SK-N-DZ (cell line): ENCODE data around the gene MSI2.
A peak's percentile ranks its signal among the peaks of the same experiment; 100 is the strongest.

Experiments used
- DNase-seq: peaks from one replicate; pipeline ENCODE4 v3.0.0-alpha.2; 2015; ENCODE audit warnings: low spot score

Gene MSI2

DNA sequence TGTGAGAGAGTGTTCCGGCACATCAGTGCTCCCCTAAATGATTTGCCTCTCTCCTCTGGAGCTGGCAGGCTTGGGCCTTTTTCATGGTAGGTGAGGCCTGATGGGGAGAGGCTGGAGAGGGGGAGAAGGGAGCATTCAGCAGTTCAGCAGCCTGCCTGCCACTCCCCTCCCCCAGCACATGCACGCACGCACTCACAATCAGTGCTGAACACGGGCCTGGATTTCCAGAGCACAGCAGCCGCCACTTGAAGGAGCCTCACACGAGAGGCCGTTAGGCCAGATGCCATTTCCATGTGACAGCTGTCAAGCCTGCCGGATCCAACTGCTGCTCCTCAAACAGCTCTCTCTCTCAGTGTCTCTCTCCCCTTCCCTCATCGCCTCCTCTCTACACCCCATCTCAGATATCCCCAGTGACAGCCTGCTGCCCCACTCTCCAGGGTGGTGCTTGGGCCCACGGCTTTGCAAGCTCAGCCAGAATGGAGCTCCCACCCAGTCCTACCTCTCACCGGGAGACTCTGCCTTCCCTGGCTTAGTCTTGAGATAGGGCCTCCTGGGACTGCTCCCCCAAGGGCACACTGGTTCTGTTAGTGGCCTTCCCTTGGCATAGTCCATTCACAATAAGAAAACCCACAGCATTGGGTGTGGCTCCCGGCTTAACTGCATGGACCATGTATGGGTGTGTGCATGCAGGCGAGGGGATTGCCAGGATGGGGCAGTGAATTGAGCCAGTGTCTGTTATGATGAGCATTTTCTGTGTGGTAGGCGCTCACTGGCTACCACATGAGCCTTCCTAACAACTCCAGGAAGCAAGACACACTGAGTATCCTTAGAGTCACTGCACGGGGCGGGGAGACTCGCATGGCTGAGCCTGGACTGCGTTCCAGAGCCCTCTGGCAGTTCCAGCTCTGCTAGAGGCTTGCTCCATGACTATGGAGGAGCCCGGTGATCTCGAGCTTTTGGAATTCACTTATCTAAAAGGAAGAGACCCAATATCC lies 262.6 kb downstream of the MSI2 start:
- DNase-seq: peak; percentile 92

DNA sequence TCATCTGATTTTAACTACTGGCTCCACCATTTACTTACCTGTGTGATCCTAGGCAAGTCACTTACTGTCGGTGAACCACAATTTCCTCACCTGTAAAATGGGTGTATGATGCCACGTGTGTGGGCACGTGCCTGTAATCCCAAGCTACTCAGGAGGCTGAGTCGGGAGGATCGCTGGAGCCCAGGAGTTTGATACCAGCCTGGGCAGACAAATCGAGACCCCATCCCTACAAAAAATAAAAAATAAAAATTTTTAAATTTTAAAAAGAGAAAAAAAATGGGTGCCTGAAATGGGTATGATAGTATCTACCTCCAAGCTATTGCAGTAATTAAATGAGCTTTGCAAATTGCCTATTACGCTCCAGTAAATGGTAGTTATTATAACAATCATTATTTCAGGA lies 263.5 kb downstream of the MSI2 start:
- no peak for DNase-seq

DNA sequence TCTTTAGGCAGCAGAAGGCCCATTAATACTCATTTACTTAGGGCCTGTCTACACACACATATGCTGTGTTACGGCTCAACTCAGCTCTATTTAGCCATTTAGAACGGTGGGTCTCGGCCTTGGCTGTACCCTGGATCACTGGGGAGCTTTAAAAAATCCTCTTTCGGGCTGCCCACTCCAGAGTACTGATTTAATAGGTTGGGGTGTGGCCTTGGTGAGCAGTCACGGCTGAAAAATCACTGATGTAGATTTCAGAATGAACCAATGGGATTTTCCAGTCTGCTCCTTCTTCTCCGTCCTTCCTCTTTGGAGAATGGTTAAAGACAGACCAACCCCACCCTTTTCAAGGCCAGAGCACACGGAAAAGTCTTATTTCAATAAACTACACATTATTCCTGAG lies 265.3 kb downstream of the MSI2 start:
- DNase-seq: no peak

DNA sequence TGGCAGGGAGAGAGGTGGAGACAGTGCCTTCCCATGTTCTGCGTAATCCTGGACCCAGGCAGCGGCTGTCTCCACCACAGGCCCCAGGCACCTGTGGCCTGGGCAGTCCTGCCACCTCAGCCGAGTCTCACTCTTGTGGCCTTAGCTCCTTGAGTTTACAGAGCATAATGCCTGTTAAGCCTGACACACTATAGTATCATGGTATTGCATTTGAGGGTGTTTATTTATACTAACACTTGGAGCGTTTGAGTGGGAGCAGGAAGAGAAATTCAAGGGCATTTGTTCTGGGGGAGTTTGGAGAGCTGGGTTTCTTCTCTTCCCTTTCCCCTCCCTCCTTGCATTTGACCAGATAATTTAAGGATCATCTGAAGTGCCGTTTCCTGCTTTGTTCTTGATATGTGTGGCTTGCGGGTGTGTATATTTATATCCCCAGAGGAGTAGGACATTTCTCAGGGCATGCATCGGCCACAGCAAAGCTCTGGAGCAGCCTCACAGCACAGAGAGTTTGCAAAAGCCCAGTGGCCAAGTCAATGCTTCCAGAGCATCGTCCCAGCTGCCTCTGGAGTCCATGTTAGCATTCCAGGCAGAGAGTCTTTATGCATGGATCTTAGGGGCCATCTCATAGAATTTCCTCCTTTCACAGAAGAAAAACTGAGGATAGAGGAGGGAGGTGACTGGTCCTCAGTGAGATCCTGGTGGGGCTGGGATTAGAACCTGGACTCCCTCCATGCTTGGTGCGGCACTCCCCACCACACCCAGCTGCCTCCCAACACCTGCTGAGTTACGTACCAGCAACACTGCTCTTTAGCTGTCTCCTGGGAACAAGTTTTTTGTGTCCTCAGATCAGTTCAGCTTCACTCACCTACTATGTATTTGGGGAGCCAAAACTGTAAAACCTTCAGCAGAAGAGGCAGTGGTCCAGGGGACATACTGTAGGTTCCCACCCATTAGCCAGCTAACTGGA lies 266.0 kb downstream of the MSI2 start:
- no peak for DNase-seq

DNA sequence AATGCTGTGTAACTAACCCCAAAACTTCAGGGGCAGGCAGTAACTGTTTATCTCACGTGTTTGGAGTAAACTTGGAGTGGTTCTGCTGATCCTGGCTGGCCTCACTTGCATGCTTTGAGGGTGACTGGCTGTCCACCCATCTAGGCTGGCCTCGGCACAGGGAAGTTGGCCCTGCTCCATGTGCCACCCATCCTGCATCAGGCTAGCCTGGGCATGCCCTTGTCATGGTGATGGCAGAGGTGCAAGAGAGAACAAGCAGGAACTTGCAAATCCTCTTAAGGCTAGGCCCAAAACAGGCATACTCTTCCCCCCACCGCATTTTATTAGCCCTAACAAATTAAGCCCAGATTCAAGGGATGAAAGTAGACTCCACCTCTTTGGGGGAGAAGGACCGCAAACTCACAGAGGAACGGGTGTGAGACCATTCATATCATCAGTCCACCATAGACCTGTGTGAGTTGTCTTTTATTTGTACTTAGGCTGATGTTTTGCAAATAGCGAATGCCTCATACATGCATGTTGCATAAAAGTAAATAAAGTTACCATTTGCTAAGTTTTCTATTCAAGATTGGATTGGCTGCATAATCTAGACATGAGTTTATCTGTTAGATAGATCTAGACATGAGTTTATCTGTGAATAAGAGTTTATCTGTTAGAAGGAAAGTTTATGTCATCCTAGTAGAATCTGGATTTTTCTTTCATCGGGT lies 267.8 kb downstream of the MSI2 start:
- DNase-seq: no peak

DNA sequence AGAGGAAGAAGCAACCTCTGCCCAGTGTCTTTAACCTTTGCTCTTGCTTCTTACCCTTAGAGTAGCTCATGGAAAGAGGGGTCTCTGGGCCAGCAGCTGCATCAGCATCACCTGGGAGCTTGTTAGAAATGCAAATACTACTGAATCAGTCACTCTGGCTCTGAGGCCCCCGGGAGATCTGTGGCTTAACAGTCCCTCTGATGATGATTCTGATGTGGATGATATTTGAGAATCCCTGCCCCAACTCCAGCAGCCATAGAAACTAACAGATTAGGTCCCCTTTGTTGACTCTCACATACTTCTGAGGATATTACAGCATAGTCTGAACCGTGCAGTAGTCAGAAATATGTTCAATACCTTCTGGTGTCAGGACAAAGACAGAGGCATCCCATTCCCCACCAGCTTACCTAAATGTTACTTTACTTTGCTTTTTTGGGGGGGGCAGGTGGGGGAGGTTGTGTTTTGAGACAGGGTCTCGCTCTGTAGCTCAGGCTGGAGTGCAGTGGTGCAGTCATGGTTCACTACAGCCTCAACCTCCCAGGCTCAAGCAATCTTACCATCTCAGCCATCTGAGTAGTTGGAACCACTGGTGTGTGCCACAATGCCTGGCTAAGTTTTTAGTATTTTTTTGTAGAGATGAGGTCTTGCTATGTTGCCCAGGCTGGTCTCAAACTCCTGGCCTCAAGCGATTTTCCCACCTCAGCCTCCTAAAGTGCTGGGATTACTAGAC lies 268.7 kb downstream of the MSI2 start:
- DNase-seq: no peak

DNA sequence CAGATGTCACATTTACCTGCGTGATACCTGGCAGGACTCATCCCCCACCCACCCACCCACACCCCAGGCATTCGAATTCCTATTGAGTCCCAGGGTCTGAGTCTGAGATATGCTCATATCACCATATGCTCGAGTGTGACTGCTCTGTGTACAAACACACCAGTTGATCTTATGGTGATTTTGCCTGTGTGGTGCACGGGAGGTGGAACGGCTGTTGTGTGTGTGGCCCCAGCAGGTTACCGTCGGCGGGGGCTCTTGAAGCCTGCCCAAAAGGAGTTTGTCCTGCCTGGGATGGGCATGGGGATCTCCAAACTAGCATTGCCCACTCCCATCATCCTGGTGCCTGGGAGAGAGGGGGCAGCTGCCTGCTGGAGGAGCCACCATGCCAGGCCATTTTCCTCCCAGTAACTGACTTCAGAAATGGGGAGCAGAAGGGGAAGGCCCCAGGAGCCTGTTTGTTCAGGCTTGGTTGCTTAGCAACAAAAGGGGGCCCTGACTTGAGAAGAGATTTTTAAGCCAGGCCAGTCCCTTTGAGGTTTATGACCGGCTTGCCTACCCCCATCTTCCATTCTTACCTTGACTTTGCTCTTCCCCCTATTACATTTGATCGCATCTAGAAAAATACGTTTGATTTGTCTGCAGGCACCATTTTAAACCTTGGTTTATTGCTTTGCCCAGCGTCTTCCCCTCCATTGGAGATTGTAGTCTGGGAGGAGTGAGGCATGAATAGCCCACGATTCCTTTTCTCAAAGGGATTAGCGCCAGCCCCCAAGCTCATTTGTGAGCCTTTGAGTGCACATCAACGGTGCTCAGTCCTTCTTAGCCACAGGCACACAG lies 271.1 kb downstream of the MSI2 start:
- DNase-seq: no peak

DNA sequence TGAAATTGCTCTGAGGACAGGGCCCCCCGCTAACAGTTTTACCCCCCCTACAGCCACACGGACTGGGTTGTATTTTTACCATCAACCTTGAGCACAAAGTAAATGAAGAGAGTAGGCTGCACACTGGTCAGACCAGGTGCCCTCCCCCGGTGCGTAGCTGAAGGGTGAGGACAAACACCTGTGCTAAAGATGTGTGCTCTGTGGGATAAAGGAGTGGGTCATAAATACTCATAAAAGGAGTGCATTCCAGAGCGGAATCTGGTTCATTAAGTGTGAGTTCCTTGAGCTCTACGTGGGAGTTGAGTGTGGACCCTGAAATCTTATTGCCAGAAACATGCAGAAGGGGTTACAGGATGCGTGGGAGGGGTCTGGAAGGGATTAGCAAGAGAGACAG lies 271.7 kb downstream of the MSI2 start:
- no peak for DNase-seq

DNA sequence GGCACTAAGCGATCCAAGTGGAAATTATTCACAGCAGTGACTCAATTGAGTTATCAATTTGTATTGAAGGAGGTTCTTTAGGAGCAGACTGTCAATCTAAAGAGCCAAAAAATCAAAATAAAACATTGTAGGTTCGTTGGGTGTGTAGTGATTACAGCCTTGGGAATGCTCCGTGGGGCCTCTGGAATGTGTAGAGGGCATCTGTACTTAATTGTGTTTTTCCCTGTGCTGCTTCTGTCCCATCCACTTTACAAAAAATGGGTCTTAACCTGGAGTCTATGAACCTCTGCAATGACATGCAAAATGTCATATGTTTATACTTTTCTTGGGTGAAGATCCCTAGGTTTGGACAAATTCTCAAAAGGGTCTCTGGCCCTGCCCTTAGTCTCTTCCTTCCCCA lies 273.7 kb downstream of the MSI2 start:
- DNase-seq: no peak

DNA sequence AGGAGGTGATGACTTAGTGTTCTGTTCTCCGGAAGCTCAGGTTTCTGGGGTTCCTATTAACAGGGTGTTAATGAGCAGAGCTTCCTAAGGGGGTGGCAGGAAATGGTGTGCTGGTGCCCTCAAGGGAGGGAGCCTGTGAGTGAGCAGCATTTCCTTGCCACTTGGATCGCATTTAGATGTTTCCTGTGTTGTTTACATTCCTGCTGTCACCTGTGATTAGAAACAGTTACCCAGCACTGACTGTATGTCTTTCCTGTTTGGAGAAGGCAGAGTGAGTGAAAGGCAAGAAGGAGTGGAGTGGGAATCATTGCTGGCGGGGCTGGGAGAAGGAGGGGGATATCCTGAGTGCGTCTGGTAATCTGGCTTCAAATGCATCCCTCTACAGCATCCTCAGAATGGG lies 274.2 kb downstream of the MSI2 start:
- DNase-seq: no peak

DNA sequence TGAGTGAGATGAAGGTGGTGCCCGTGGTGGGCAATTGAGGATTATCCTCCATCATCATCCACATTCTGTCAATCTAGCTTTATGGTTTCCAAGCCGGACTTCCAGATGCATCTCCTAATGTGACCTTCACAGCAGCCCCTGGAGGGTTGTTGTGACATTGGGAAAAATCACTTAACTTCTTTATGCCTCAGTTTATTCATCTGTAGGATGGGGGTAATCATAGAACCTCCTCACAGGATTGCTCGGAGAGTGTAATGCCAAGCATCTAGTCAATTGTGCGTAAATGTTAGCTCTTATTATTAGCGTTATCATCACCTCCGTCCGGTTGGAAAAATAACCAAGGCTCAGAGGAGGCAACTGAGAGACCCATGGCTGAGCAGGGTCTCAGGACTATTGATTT lies 274.8 kb downstream of the MSI2 start:
- no peak for DNase-seq

DNA sequence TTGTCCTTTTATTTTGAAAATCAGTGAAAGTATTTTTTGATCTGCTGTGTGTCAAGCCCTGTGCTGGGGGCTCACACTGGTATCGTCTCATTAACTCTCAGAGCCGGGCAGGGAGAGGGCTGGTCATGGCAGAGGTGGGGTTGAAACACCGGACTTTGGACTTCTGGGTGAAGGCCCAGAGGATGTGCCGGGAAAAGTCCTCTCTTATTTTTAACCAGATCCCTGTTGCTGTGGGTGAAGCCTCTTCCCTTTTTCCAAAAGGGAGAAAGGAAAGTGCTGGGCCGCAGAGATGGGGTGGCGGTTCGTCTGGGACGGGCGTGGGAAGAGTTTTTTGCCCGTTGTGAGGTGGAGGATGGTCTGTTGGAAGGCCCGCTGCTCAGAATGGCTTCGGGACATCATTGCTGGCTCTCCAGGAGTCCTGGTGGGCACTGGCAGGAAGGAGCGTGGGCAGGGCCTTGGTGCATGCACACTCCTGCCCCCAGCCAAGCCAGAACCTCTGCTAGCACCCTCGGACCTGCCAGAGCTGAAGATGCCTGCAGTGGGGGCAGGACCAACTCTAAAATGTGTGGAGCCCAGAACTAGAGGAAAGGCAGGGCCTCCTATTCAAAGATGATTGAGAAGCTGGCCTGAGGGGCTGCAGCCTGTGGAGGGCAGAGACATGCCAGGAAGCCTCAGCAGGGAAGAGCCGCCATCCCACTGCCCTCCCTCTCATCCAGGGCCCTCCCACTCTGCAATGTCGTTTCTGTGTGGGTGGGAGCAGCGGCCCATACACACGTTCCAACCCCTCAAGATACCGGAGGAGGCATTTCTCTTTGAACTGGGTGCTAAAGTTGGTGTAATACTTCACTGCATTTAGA lies 275.6 kb downstream of the MSI2 start:
- no peak for DNase-seq

DNA sequence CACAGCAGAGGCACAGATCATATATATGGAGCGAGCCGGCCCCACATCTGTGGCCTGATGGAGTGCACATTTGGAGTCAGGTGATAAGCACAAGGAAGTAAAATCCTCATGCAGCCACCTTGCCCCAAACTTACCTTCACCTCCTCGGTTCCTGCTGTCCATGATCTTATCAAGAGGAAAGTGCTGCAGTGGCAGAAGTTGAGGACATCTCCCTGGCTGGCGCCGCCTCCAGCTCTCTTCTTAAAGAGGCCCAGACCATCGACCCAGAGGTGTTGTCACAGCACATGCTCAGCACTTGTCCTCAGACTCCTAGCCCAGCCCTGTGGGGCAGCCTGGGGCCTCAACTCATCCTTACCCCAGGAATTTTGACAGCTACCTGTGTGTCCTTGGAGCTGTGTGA lies 276.2 kb downstream of the MSI2 start:
- no peak for DNase-seq

DNA sequence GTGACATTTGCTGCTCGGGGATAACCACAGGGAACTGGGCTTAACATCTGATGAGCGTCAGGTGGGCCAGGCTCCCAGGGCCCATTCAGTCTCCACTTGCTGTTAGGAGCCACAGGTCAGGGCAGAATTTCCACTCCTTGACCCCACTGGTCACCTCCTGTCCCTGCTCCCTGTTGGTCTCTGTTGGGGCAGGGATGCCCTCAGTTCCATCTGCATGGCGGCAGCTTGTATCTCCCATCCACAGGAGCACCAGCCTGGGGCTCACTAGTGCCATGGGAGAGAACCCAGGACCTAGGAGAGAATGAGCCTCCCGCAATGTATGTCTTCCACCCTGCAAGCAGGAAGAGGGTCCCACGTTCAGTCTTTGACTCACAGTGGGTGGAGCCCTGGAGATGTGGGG lies 276.6 kb downstream of the MSI2 start:
- no peak for DNase-seq

DNA sequence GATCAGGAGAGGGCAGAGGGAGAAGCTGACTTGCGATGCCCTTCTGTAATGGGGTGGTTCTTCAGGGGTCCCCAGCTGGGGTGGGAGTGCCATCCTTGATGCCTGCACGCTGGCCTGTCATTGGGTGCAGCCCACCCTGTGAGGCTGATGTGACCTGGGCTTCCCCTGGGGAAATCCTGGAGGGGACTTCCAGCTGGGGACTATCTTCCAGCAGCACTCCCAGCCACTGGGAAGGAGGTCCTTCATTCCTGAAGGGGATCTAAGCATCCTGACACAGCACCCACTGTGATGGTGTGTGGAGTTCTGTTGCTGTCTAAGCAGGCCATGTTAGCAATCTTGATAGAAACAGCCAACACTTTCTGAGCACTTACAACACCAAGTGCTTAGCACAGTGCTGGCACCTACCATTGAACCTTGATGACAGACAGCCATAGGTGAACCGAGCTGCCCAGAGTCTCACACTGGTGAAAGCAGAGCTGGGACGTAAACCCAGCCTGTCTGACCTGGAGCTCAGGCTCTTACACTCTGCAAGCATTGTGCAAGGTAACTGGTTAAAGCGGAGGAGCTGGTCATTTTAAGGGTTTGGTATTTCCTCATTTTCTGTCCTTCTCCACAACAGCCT lies 277.5 kb downstream of the MSI2 start:
- no peak for DNase-seq

DNA sequence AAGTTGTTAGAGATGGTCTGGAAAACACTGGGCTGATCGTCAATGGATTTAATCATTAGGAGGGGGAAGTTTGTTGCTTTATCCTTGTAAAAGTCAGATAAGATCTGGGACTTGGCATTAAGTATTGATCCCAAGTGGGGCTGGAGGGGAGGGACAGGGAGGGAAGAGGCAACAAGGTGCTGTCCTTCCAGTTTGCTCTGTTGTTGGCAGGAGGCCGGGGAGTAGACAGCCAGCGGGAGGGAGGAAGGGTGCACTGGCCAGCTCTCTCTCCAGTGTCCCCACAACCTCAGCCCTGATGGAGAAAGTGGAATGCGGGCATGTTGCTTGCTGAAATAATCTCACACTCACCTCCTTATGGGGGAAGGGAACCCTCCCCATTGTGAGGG lies 278.5 kb downstream of the MSI2 start:
- no peak for DNase-seq

DNA sequence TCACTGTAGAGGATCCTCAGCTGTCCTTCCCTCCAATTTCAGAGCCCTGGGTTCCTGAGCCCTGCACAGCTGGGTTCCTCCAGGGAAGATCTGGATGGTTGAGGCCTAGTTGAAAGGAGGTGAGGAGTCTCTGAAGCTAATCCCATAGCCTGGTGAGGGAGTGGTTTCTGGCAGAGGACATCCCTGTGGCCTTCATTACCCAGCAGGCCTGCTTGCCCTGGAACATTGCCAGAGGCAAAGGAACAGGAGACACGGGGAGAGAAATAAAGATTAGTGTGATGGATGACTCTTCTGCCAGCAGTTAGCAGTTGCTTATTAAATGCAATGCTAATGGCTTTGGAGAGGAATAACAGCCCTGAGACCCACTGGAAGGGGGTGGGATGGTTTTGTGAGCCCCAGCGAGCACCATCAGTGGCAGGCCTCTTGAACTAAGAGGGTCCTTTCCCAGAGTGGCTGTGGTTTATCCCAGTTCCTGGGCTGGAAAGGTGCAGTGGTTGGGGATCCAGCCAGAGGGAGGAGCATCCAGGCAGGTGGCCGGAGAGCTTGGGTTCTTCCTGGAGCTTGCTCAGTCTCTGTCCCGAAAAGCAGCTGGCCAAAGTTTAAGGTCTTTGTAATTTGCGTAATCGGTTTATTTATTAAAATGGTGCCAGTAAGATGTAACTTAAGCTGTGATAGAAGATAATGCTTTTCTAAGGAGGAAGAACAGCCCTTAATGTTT lies 279.1 kb downstream of the MSI2 start:
- DNase-seq: peak; percentile 67

DNA sequence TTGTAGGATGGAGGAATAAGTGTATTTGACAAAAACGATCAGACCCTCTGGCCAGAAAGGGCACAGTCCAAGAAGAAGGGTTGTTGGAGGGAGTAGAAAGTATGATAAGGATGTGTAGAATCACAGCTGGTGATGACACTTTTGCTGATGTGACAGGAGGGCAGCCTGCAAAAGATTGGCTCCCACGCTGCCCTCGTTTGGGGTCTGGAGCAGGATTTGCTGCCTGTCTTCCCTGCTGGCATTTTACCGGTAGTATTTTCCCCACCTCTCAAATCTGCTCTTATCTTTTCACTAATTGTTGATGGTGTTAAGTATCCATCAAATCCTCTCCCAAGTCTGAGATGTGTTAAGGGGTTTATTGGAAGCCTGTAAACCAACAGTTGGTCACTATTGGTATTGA lies 280.0 kb downstream of the MSI2 start:
- DNase-seq: no peak
